GM12878 (cell line): ENCODE data around the gene ERCC2. TPM values are rescaled to one million over a fixed set of nuclear protein-coding genes. Genes with fewer than 3 reads are reported as not detected.

ENCODE experiments used
- ATAC-seq: fragments of 200-7000 bp; cut with Tn5 transposase; 3 replicates; pipeline ENCODE4 v1.9.1; 2020; ENCODE audit warnings: mild to moderate bottlenecking, moderate library complexity
- BruUV-seq: library from RNA; stranded (reverse); fragments of 400-500 nt; replicated peaks from 2 replicates; lab custom pipeline; 2021; lab: Mats Ljungman, UMichigan
- CTCF ChIA-PET: fragments of 300-600 bp; sonication (Branson Sonifier 250); formaldehyde crosslinking; extraction: SDS; loops from one replicate; lab custom pipeline; 2021; ENCODE audit warnings: inconsistent platforms; lab: Yijun Ruan, JAX
- POLR2A ChIA-PET: fragments of 350-600 bp; formaldehyde crosslinking; extraction: SDS; loops from one replicate; lab custom pipeline; 2021; ENCODE audit warnings: inconsistent platforms; lab: Charles Lee
- RAD21 ChIA-PET: fragments of 300-600 bp; sonication (Branson Sonifier 250); formaldehyde crosslinking; loops from one replicate; lab custom pipeline; 2023; ENCODE audit warnings: antibody characterized with exemption; ENCODE audit not compliant: unreplicated experiment; lab: Charles Lee
- SMC1A ChIA-PET: fragments of 300-600 bp; sonication (Branson Sonifier 250); formaldehyde crosslinking; loops from one replicate; lab custom pipeline; 2023; ENCODE audit not compliant: unreplicated experiment, uncharacterized antibody; lab: Charles Lee
- DNase-seq: peaks from one replicate; pipeline ENCODE4 v3.0.0-alpha.2; 2011; ENCODE audit warnings: low read depth, low spot score
- FAIRE-seq: peaks from 3 replicates; lab custom pipeline; 2011; peaks lifted over from hg19 to GRCh38; lab: Jason Lieb, UNC
- H2AFZ ChIP-seq: 2 replicates; pipeline ENCODE4 v1.6.0; 2011; ENCODE audit warnings: low read depth, low read length, control low read depth; ENCODE audit not compliant: control insufficient read depth
- H3K27ac ChIP-seq: 2 replicates; pipeline ENCODE4 v1.5.1; 2011; ENCODE audit warnings: control low read depth; ENCODE audit not compliant: control insufficient read depth, insufficient read depth
- H3K27me3 ChIP-seq, 2 experiments: replicated peaks in 1 of 2; 2 replicates each; pipeline versions ENCODE4 v1.6.0 to v1.6.1; 2011; ENCODE audit warnings: low read length in 1 of 2; ENCODE audit not compliant: control insufficient read depth in 2 of 2, insufficient read depth in 2 of 2
- H3K36me3 ChIP-seq, 2 experiments: 2 replicates each; pipeline ENCODE4 v1.5.1; 2011; ENCODE audit warnings: low read length in 1 of 2; ENCODE audit not compliant: control insufficient read depth in 2 of 2, insufficient read depth in 2 of 2
- H3K4me1 ChIP-seq: 2 replicates; pipeline ENCODE4 v1.6.1; 2011; ENCODE audit warnings: mild to moderate bottlenecking, low read length, moderate library complexity, mixed read lengths; ENCODE audit not compliant: control insufficient read depth, insufficient read depth
- H3K4me2 ChIP-seq: 2 replicates; pipeline ENCODE4 v1.6.0; 2011; ENCODE audit warnings: control low read depth; ENCODE audit not compliant: control insufficient read depth, insufficient read depth
- H3K4me3 ChIP-seq: fragments of 200-600 bp; sonication (generic); 2 replicates; pipeline ENCODE4 v1.5.1; 2016
- H3K79me2 ChIP-seq: 2 replicates; pipeline ENCODE4 v1.6.0; 2011; ENCODE audit warnings: low read length; ENCODE audit not compliant: control insufficient read depth, insufficient read depth
- H3K9ac ChIP-seq: 2 replicates; pipeline ENCODE4 v1.8.0; 2011; ENCODE audit warnings: low read length, control low read depth, mixed read lengths; ENCODE audit not compliant: control insufficient read depth, insufficient read depth
- H3K9me3 ChIP-seq: replicated peaks from 3 replicates; pipeline ENCODE4 v1.5.1; 2011; ENCODE audit warnings: mild to moderate bottlenecking, low read length; ENCODE audit not compliant: control insufficient read depth, insufficient read depth
- H4K20me1 ChIP-seq: 2 replicates; pipeline ENCODE4 v1.6.0; 2011; ENCODE audit not compliant: control insufficient read depth, insufficient read depth
- IRF4 ChIP-seq: IDR thresholded peaks from 2 replicates; pipeline ENCODE4 v1.6.1; 2011; ENCODE audit warnings: low read depth, low read length
- PML ChIP-seq: IDR thresholded peaks from 2 replicates; pipeline ENCODE4 v1.6.1; 2012; ENCODE audit warnings: low read length, inconsistent platforms
- POLR2AphosphoS2 ChIP-seq: IDR thresholded peaks from 2 replicates; pipeline ENCODE4 v1.6.1; 2011; ENCODE audit warnings: low read depth, mild to moderate bottlenecking, low read length, improper control_type of control experiment, moderate library complexity
- RAD21 ChIP-seq: IDR thresholded peaks from 2 replicates; pipeline ENCODE4 v1.6.1; 2011; ENCODE audit warnings: mild to moderate bottlenecking, low read depth, low read length, moderate library complexity; ENCODE audit not compliant: insufficient read depth
- RFX5 ChIP-seq: IDR thresholded peaks from 2 replicates; pipeline ENCODE4 v1.6.1; 2011; ENCODE audit warnings: low read depth, low read length, improper control_type of control experiment
- RUNX3 ChIP-seq: IDR thresholded peaks from 2 replicates; pipeline ENCODE4 v1.6.1; 2012; ENCODE audit warnings: low read length, inconsistent platforms
- SRF ChIP-seq, 2 experiments: IDR thresholded peaks; 2 replicates each; pipeline ENCODE4 v1.6.1; 2011; ENCODE audit warnings: low read depth in 2 of 2, low read length in 2 of 2, mild to moderate bottlenecking in 1 of 2, moderate library complexity in 1 of 2
- TCF12 ChIP-seq: IDR thresholded peaks from 2 replicates; pipeline ENCODE4 v1.6.1; 2011; ENCODE audit warnings: low read depth, mild to moderate bottlenecking, low read length
- USF1 ChIP-seq: IDR thresholded peaks from 2 replicates; pipeline ENCODE4 v1.6.1; 2011; ENCODE audit warnings: borderline replicate concordance, low read depth, mild to moderate bottlenecking, moderate library complexity, mixed read lengths, low read length; ENCODE audit not compliant: insufficient read depth; ENCODE audit errors: extremely low read length
- ZNF24 ChIP-seq: fragments of 450-650 bp; IDR thresholded peaks from 2 replicates; pipeline ENCODE4 v1.6.1; 2017; ENCODE audit warnings: antibody characterized with exemption, mild to moderate bottlenecking
- WGBS: methylation state at CpG from one replicate; pipeline ENCODE4 v1.1.6; 2016; ENCODE audit warnings: low lambda C conversion rate; ENCODE audit not compliant: insufficient replicate concordance, insufficient coverage; ENCODE audit errors: missing lambda C conversion rate; 5-methylcytosine and 5-hydroxymethylcytosine counted together
- in situ Hi-C: fragments of 300-500 bp; cut with MboI; formaldehyde crosslinking; loops from 9 replicates; pipeline ENCODE4 v1.14.3; 2018; ENCODE audit warnings: mixed read lengths
- intact Hi-C: fragments of 100-400 bp; cut with micrococcal nuclease; formaldehyde crosslinking; loops from one replicate; pipeline ENCODE4 v1.14.2; 2022; ENCODE audit not compliant: unreplicated experiment
- polyA plus RNA-seq, 11 experiments: library from polyadenylated mRNA; depleted of rRNA in 4 of 11; unstranded in 6 of 11; stranded (reverse) in 5 of 11; fragments of >200 nt; fragmentation: Nextera tagmentation in 4 of 11; fragmentation: Illumina TruSeq in 1 of 11; extraction: Ambion mirVana in 4 of 11; extraction: Trizol in 1 of 11; gene quantifications; 1 replicate in 1 of 11; 2 replicates in 10 of 11; pipeline versions ENCODE4 v1.2.1 to v1.2.3, GENCODE V29; 2011 to 2016; ENCODE audit warnings: inconsistent platforms in 2 of 11, missing spikeins in 2 of 11, low read depth in 1 of 11
- total RNA-seq, 4 experiments: library from RNA; depleted of rRNA in 3 of 4; stranded (reverse); fragments of >200 nt in 3 of 4; fragmentation: Illumina TruSeq in 1 of 4; extraction: Trizol in 1 of 4; gene quantifications; 2 replicates each; pipeline versions ENCODE4 v1.2.1 to v1.2.3, GENCODE V29; 2013 to 2021
- TF ChIP-seq, protein P1 (sequence below): IDR thresholded peaks from 2 replicates; pipeline ENCODE4 v1.6.1; 2012; ENCODE audit warnings: low read depth, low read length, improper control_type of control experiment
- TF ChIP-seq, protein P2 (sequence below): IDR thresholded peaks from 2 replicates; pipeline ENCODE4 v1.6.1; 2012; ENCODE audit warnings: mild to moderate bottlenecking, low read depth, low read length
- TF ChIP-seq, protein P3 (sequence below): IDR thresholded peaks from 2 replicates; pipeline ENCODE4 v1.6.1; 2012; ENCODE audit warnings: low read depth, low read length, improper control_type of control experiment
- TF ChIP-seq, protein P4 (sequence below): fragments of 450-650 bp; conservative IDR thresholded peaks from 2 replicates; pipeline ENCODE4 v1.6.1; 2017; ENCODE audit warnings: mild to moderate bottlenecking, moderate library complexity

ERCC2 gene
- total and polyA plus RNA-seq, 10 of the 15 experiments (the other 5 are each of a cell fraction or from before 2014, with no cell fraction given) = 1.3 to 40.1 (median 15.6) TPM

DNA sequence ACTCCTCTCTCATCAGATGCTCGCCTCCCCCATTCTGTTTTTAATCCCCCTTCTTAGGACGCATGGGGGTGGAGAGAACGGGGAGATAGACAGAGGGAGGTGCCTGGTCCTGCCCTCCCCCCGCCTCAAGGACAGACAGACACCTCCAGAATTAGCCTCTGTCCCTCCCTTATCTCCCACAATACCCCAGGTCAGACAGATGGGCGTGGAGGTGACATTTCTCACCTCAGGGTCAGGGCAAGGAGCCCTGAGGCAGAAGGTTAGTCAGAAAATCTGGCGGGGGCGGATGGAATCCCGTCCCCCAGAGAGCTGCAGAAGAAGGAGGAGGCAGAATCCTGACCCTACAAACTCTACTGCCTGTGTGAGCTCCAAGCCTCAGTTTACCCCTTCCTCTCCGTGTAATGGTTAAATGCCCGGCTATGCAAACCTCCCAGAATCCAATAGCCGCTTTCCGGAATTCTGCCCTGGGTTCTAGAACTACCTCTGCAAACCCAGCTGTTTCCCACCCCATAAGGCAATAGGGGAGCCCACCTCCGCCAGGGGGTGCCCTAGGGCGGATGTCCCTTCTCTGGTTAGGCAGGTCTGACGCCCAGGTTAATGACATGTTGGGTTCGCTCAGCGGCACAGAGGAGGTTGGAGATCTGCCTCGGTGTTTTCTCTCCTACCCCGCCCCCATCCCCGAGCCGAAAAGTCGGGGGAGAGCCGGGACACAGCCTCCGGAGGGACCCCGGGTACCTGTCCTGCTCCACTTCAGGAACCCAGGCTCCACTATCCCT lies 33.6 kb upstream of the ERCC2 start:
- WGBS = 14% methylated on average over 22 of the region's 25 CpGs
- no peak for FAIRE-seq
- TF ChIP-seq RFX5 = no peak
- TF ChIP-seq RAD21 = peak; percentile 59
- TF ChIP-seq, protein P1, sequence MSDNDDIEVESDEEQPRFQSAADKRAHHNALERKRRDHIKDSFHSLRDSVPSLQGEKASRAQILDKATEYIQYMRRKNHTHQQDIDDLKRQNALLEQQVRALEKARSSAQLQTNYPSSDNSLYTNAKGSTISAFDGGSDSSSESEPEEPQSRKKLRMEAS = no peak
- TF ChIP-seq, protein P2, sequence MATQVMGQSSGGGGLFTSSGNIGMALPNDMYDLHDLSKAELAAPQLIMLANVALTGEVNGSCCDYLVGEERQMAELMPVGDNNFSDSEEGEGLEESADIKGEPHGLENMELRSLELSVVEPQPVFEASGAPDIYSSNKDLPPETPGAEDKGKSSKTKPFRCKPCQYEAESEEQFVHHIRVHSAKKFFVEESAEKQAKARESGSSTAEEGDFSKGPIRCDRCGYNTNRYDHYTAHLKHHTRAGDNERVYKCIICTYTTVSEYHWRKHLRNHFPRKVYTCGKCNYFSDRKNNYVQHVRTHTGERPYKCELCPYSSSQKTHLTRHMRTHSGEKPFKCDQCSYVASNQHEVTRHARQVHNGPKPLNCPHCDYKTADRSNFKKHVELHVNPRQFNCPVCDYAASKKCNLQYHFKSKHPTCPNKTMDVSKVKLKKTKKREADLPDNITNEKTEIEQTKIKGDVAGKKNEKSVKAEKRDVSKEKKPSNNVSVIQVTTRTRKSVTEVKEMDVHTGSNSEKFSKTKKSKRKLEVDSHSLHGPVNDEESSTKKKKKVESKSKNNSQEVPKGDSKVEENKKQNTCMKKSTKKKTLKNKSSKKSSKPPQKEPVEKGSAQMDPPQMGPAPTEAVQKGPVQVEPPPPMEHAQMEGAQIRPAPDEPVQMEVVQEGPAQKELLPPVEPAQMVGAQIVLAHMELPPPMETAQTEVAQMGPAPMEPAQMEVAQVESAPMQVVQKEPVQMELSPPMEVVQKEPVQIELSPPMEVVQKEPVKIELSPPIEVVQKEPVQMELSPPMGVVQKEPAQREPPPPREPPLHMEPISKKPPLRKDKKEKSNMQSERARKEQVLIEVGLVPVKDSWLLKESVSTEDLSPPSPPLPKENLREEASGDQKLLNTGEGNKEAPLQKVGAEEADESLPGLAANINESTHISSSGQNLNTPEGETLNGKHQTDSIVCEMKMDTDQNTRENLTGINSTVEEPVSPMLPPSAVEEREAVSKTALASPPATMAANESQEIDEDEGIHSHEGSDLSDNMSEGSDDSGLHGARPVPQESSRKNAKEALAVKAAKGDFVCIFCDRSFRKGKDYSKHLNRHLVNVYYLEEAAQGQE = no peak
- TF ChIP-seq IRF4 = no peak
- no peak for TF ChIP-seq ZNF24
- 0 out of 2 replicates have a peak, but pooled peaks have one; percentile 15 for TF ChIP-seq TCF12
- TF ChIP-seq, protein P3, sequence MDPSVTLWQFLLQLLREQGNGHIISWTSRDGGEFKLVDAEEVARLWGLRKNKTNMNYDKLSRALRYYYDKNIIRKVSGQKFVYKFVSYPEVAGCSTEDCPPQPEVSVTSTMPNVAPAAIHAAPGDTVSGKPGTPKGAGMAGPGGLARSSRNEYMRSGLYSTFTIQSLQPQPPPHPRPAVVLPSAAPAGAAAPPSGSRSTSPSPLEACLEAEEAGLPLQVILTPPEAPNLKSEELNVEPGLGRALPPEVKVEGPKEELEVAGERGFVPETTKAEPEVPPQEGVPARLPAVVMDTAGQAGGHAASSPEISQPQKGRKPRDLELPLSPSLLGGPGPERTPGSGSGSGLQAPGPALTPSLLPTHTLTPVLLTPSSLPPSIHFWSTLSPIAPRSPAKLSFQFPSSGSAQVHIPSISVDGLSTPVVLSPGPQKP = peak; percentile 7; the same call in 1 of the 2 replicates
- TF ChIP-seq RUNX3 = peak; percentile 24; the same call in 1 of the 2 replicates
- TF ChIP-seq, protein P4, sequence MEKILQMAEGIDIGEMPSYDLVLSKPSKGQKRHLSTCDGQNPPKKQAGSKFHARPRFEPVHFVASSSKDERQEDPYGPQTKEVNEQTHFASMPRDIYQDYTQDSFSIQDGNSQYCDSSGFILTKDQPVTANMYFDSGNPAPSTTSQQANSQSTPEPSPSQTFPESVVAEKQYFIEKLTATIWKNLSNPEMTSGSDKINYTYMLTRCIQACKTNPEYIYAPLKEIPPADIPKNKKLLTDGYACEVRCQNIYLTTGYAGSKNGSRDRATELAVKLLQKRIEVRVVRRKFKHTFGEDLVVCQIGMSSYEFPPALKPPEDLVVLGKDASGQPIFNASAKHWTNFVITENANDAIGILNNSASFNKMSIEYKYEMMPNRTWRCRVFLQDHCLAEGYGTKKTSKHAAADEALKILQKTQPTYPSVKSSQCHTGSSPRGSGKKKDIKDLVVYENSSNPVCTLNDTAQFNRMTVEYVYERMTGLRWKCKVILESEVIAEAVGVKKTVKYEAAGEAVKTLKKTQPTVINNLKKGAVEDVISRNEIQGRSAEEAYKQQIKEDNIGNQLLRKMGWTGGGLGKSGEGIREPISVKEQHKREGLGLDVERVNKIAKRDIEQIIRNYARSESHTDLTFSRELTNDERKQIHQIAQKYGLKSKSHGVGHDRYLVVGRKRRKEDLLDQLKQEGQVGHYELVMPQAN = peak; percentile 36; the same call in 1 of the 2 replicates
- TF ChIP-seq SRF (IDR thresholded peaks at IDR 0.05; ENCODE audit: low read depth in 2 of 2, low read length in 2 of 2) = peak; percentile 3 to 50; a peak in 1 of 4 replicates
- no peak for TF ChIP-seq USF1
- TF ChIP-seq PML = no peak
- no peak; the same call in 1 of the 2 replicates for TF ChIP-seq POLR2AphosphoS2

More for the DNA sequence above, 33.6 kb upstream of the ERCC2 start:
- no TSS peak for BruUV-seq
- Histone ChIP-seq H3K9ac (peak overlapping the region; percentile 31; the same call in 1 of the 2 replicates), H3K4me3 (peak overlapping the region; percentile 98), H3K36me3 (peaks cover 0 to under 1% of the 10 kb centered on the region in 2 experiments; a peak in 2 of 4 replicates), H3K4me1 (peaks cover 4% of the 10 kb centered on the region), H3K9me3 (no peaks in the 10 kb centered on the region), H3K27me3 (no peaks in the 10 kb centered on the region; a peak in 1 of 4 replicates), H3K4me2 (peak overlapping the region; percentile 96), H2AFZ (peak overlapping the region; percentile 95), H3K27ac (no peak overlapping the region), H4K20me1 (no peaks in the 10 kb centered on the region), H3K79me2 (peaks cover 7% of the 10 kb centered on the region)
- ChIA-PET CTCF (interaction anchor here (0.7 to 5.2 kb wide), 14 partner anchors 10 to 91 kb away, joined by 3 to 93 read pairs (median 10); partner anchors contain the start of gene ERCC1), RAD21 (interaction anchor here (0.6 to 4.8 kb wide), 8 partner anchors 16 to 365 kb away, joined by 3 to 48 read pairs (median 6); partner anchors contain the start of genes ERCC1 and SIX5), POLR2A (interaction anchor here (0.8 to 3.8 kb wide), 2 partner anchors 20 to 35 kb away, joined by 3 to 16 read pairs; partner anchors contain the start of gene ERCC1), SMC1A (interaction anchor here (1.2 to 6.2 kb wide), 7 partner anchors 9 to 237 kb away, joined by 3 to 55 read pairs (median 4); partner anchors contain the start of gene FOSB)
- in situ Hi-C loops (no loop called here), intact Hi-C loops (loop anchor here (10.0 kb wide), 1 partner anchor 241 kb away; no protein-coding TSS in a partner anchor)
- ATAC-seq (peak; percentile 49), DNase-seq (no peak)
